ENCODE data around the gene ITPR2.
A peak's percentile ranks its signal among the peaks of the same experiment; 100 is the strongest.
"Not testable (repeated sequence)": the region's sequence is repeated elsewhere in the genome, so short reads cannot be mapped to it uniquely, and the experiment has no call there.

ITPR2 gene

GRCh38 chr12:26441434-26441833 is 391.6 kb downstream of the ITPR2 start:
- no peak for TF ChIP-seq CTCF (IDR thresholded peaks at IDR 0.05)
- intact Hi-C loops (cut with DNase I; ENCODE audit: low total_unique reads) = no loop called here
- Histone ChIP-seq H3K4me1 (no peaks in the 10 kb centered on the region), H3K9me3 (no peaks in the 10 kb centered on the region), H3K36me3 (peaks cover 0 to 13% (median 7%) of the 10 kb centered on the region in 3 donors), H3K27me3 (no peaks in the 10 kb centered on the region), H3K27ac (no peak overlapping the region), H3K4me3 (no peak overlapping the region)
- DNase-seq = no peak

- Histone ChIP-seq H3K4me3 (no peak overlapping the region), H3K27ac (no peak overlapping the region), H3K27me3 (no peaks in the 10 kb centered on the region), H3K9me3 (no peaks in the 10 kb centered on the region), H3K36me3 (peaks cover 0 to 7% (median 0%) of the 10 kb centered on the region in 3 donors), H3K4me1 (no peaks in the 10 kb centered on the region)
- DNase-seq = no peak
- intact Hi-C loops (cut with DNase I; ENCODE audit: low total_unique reads) = no loop called here
- no peak for TF ChIP-seq CTCF (IDR thresholded peaks at IDR 0.05)
Observed at GRCh38 chr12:26435069-26435404, 398.0 kb downstream of the ITPR2 start.

DNA sequence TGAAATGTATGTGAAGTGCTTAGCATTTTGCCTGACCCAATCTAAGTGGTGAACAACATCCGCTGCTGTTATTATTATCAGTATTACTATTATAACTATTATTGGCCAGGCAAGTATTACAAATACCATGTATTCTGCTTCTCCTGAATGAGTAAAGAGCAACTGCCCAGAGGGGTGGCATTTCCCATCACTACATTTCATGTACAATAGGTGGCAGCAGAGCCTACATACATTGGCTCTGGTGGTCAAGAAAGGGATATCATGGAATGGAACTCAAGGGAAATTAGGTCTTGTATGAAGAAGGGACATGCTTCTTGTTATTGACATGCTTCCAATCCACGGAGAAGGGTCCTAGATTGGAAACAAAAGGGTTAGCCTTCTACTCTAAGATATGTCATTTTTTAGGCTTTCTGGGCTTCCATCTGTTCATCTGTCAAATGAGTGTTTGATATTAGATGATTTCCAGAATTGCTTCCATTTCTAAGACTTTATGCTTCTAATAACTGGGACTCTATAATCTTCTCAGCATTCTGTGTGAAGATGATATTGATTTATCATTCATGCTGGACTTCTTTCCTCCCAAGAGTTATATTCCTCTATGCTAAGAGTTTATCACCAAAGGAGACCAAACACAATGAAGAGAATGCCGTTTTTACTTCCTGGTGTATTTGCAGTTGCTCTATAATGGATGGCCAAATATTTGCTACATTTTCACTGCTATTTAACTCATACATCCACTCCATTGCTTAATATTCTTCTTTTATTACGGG is 398.5 kb downstream of the ITPR2 start:
- DNase-seq = no peak
- Histone ChIP-seq H3K4me3 (no peak overlapping the region), H3K27me3 (no peaks in the 10 kb centered on the region), H3K27ac (no peak overlapping the region), H3K4me1 (no peaks in the 10 kb centered on the region), H3K36me3 (peaks cover 0 to 7% (median 0%) of the 10 kb centered on the region in 3 donors), H3K9me3 (no peaks in the 10 kb centered on the region)
- peak; percentile 73 to 79 for TF ChIP-seq CTCF (IDR thresholded peaks at IDR 0.05)
- intact Hi-C loops (cut with DNase I; ENCODE audit: low total_unique reads) = no loop called here

DNA sequence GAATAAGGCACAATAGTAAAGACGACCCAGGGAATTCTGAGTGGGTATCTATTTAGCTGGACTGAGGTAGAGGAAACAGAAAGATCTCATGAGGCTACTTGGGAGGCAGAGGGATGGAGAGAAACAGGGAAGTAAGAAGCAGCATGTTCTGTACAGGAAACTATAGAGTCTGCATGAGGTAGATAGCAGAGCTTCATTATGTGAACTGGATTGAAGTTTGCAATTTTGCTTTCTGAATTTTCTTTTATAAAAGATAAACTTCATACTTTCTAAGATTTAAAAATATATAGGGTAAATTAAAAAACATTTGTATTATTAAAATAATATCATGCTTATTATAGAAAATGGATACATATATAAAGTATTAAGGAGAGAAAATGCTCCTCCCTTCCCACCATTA is 399.3 kb downstream of the ITPR2 start:
- H3K4me1 ChIP-seq; DNase-seq; intact Hi-C loops (cut with DNase I; ENCODE audit: low total_unique reads); H3K27ac ChIP-seq; H3K4me3 ChIP-seq; H3K9me3 ChIP-seq; H3K27me3 ChIP-seq; H3K36me3 ChIP-seq: not testable (repeated sequence)

DNA sequence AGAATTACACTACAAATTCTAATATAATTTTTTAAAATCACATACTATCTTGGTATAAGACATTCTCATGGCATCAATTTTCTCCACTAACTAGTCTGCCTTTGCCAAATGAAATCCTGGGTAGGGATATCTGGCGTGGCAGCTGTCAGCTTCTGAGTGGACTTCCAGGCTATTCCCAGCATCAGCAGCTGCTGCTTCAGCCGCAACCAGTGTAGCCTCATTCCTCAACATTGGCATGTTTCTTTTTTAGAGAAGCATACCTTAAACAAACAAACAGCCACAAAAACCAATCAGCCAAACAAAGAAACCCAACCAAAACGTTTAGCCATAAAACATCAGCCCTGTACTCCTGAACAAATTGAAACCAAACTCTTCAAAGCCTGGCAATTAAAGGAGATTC is 401.8 kb downstream of the ITPR2 start:
- no peak for DNase-seq
- no peaks in the 10 kb centered on the region for H3K27me3 ChIP-seq
- H3K4me3 ChIP-seq = no peak overlapping the region
- H3K4me1 ChIP-seq = no peaks in the 10 kb centered on the region
- no peak for TF ChIP-seq CTCF (IDR thresholded peaks at IDR 0.05)
- no peaks in the 10 kb centered on the region for H3K36me3 ChIP-seq
- H3K9me3 ChIP-seq = no peaks in the 10 kb centered on the region
- H3K27ac ChIP-seq = no peak overlapping the region
- intact Hi-C loops (cut with DNase I; ENCODE audit: low total_unique reads) = no loop called here

GRCh38 chr12:26430596-26430995 is 402.4 kb downstream of the ITPR2 start:
- H3K27ac ChIP-seq; intact Hi-C loops (cut with DNase I; ENCODE audit: low total_unique reads); H3K4me3 ChIP-seq: not testable (repeated sequence)

More at GRCh38 chr12:26430596-26430995, 402.4 kb downstream of the ITPR2 start:
- not testable (repeated sequence) for H3K36me3 ChIP-seq, H3K9me3 ChIP-seq, DNase-seq, H3K4me1 ChIP-seq, H3K27me3 ChIP-seq

All from tibial artery (tissue), 4 donors.